Activated CD4-positive, alpha-beta T cell treated with anti-CD3 and anti-CD28 coated beads for 4 hours (primary cell): ENCODE results near the gene TRHDE.
"Not testable (repeated sequence)": the region's sequence is repeated elsewhere in the genome, so short reads cannot be mapped to it uniquely, and the experiment has no call there.

ENCODE experiments used
- DNase-seq, 2 donors: peaks; one replicate each; pipeline ENCODE4 v3.0.0-alpha.2; 2020

TRHDE gene

DNA sequence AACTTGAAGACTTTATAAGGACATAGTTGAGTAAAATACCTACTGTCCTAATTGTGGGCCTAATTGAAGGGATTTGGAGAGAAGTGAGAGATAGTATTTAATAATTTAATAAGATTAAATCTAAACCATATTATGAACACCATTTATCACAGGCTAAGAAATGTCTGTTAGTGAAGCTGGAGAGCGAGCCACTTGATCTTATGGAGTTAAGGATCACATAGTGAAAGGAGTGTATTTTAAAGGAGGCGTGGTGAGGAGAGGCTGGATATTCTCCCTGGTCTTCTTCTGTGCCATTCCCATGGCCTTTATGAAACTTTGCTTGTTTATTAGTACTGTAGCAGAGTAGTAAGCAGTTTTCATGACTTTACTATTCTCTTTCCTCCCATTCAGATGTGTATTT lies 172.4 kb downstream of the TRHDE start:
- no peak for DNase-seq

DNA sequence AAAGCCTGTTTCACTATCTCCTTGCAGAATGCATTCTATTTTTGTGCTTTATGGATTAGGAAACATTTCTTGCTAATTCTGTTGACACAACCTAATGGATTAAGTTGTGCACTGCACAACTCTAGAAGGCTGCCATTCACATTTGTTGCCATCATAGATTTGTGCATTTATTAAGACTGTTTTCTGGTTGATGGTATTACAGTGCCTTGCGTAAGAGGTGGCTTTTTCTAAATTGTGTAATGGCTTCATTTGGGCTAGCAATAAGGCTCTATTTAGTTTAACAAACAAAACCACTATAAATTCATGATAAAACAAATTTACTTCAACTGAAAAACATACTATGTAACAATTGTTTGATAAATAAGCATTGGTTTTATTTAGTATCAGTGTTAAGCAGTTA lies 175.9 kb downstream of the TRHDE start:
- DNase-seq: no peak

DNA sequence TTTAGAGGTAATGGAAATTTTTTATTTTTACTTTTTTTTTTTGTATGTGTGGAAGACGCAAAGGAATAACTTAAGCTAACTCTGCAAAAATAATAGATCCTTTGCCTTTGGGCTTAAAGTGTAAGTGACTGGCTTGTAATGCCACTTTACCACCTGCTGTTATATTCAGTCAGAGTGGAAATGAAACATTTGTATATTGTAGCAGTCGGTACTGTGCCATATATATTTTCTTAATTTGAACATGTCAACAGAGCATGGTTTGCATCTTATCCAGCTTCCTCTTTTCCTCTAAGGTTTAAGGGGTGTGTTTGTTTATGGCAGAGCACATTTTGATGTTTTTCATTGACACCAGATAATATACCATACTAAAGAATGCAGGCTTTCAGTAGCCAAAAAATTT lies 176.6 kb downstream of the TRHDE start:
- no peak for DNase-seq

DNA sequence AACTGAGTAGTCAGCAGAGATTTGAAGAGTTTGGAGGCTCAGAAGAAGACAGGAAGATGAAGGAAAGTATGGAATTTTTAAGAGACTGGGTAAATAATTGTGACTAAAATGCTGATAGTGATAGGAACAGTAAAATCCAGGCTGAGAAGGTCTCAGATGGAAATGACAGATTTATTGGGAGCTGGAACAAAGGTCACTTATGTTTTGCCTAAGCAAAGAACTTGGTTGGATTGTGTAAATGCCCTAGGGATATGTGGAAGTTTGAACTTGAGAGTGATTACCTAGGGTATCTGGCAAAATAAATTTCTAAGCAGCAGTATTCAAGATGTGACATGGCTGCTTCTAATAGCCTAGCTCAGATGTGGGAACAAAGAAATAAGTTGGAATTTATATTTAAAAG lies 180.9 kb downstream of the TRHDE start:
- no peak for DNase-seq

DNA sequence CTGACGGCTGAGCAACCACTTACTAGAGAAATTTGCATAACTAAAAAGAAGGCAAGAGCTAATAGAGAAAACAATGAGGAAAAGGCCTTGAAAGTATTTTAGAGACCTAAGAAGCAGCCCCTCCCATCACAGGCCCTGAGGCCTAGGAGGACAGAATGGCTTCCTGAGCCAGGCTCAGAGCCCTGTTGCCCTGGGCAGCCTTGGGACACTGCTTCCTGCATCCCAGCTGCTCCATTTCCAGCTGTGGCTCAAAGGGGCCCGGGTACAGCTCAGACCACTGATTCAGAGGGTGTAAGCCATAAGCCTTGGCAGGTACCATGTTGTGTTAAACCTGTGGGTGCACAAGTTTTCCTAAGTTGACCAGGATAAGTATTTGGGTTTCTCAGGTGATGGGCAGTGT lies 181.4 kb downstream of the TRHDE start:
- no peak for DNase-seq

DNA sequence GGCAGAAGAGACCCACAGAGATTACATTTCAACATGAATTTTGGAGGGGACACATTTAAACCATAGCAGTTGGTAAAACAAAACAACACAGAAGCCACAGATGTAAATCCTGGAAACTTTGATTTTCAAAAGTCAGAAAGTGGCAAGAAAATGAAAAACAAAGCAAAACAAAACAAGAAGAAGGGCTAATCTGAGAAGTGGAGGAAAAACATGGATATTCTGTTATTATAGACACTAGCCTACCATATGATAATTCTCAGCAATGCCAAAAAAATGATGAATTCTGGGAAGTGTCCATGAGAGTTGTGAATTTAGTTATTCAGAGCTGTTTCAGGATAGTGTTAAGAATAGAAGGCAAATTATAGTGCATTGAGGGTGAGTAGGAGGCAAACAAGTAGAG lies 192.3 kb downstream of the TRHDE start:
- DNase-seq: no peak

DNA sequence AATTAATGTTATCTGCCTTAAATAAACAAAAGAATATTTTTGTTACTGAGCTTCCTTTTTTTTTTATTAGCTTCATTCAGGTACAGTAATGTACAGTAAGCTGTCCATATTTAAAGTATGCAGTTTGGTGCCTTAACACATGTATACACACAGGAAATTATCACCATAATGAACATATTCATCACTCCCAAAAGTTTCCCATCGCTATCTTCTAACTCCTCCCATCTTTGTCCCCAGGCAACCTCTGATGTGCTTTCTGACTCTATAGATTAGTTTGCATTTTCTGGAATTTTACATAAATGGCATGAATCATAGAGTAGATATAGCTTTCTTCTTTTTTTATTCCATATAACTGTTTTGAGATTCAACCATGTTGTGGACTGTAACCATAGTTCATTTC lies 193.0 kb downstream of the TRHDE start:
- no peak for DNase-seq

DNA sequence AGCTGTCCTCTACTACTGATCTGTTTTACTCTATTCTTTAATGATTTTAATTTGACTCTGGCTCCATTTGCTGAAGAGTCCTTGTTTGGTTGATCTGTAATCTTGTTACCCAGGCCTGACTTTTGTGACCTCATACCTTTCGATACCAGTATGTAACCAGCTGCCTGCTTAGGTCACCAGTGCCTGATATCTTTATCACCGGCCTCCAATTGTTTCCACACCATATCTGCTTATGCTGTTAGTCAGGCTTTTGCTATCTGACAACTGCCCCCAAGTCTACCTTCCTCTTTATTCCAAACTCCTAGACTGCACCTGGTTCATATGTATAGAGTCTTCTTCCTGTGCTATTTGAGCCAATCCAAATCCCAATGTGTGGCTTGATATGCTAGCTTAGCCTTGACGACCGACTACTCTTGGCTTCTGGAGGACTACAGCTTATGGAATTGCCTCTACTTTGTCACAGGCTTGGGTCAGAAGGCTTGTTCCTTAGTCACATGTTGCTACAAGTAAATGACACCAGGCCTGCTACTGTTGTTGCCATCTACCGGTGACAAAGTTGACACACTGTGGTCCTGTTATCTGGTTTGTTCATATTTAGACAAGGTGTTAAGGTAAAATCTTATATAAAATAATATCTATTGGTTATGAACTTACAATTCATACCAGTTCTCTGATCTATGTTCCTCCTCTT lies 193.9 kb downstream of the TRHDE start:
- DNase-seq: no peak

DNA sequence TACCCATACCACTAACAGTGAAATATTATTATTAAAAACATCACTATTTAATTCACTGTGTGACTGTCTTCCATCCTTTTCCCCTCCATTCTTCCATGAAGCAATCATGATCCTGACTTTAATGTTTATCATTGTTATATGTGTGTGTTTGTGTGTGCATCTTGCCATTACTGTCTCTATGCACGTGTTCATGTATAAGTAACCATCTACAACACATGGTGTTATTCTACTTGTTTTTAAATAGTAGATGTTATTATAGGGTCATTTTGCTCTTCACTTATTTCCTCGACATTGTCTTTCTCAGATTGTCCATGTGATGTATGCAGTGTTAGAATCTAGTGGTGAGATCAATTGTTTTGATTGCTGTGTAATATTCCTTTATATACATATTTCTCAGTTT lies 195.8 kb downstream of the TRHDE start:
- DNase-seq: no peak

DNA sequence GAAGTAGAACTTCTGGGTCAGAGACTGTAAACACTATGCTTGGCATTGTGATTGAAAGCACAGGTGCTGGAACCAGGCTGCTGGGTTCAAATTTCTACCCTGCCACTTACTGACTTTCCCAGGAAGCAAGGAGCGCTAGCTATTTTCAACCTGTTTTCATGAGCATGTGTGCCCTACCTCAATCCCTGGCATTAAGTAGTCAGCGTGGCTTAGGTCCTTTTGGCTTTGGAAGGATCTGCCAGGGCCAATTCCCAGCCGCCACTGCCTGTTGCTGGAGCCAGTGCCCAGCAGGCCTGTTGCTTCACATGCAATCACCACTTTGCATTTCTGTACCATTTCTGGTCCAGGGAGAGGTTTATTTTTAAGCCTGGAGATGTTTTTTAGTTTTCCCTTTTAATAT lies 196.3 kb downstream of the TRHDE start:
- DNase-seq: no peak

DNA sequence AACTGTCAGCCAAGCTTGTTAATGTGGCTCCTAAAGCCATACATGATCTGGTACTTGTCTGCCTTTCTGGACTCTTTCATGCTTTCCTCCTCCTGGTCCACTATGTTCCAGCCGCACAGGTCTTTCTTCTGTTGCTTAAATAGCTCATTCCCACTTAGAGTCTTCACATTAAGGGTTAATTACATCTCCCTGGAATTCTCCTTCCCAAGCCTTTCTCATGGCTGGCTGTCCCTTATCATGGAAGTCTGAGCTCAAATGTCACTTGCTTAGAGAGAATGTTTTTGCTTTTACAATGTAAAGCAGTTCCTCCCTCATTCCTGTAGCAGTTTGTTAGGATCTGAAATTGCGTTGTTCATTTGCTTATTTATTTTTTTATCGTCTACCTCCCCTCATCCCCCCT lies 199.6 kb downstream of the TRHDE start:
- DNase-seq: no peak

DNA sequence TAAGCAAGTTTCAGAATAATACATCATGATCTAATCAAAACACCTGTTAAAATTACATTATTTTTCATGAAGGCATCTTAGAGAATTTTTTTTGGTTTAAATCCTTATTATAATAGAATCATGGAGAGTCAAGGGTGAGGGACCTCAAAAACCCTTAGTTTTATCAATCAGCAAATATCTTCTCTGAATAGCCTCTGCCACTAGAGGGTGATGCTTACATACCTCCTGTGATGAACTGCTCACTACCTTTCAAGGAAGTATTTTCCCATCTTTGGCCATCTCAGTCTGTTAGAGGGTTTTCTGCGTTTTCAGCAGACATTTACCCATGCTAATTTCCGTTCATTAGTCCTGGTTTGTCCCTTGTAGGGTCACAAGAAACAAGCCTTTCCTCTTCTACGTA lies 200.2 kb downstream of the TRHDE start:
- DNase-seq: no peak

DNA sequence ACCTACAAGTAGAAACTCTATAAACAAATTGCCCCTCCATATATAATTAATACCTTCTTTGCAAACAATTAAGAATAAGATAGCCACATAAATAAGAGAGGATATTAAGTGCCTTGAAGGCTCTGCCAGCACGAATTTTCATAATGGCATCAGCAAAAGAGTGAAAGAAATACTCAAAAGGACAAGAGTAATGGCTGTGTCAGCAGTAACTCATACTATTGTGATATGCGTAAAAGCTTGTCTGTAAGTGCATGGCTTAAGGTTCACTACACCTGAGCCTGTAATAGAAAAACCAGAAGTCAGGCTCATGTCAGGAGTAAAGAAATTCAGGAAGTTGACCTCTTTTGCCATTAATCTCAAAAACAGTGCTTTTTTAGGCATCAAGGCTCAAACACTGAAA lies 204.1 kb downstream of the TRHDE start:
- no peak for DNase-seq

DNA sequence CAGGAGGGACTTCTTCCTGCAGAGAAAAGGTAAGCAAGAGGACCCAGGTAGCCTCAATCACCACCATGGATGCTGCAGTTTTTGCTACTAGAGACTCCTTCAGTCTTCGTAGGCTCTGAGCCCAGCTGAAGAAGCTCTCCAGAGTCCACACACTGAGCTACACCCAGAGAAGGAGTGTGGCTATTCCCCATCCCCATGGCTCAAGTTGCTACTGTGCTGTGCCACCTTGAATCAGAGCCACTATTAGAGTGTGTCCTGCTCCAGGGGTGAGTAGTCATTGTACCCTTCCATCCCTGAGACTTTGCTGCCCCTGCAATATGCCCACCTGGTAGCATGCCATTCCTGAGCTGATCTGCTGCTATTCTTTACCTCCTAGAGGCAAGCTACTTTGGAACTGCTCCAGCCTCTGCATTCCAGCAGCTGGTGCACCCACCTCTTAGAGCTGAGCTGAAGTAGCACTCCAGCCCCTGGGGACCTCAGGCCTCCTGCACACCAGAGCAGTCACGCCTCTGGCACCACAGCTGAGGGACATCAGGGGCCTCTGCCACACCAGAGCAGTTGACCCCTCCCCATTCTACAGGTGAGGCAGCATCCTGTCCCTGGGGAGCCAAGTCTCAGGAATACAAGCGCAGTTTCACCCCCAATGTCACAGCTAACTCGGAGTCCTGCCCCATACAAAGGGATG lies 213.0 kb downstream of the TRHDE start:
- no peak for DNase-seq

DNA sequence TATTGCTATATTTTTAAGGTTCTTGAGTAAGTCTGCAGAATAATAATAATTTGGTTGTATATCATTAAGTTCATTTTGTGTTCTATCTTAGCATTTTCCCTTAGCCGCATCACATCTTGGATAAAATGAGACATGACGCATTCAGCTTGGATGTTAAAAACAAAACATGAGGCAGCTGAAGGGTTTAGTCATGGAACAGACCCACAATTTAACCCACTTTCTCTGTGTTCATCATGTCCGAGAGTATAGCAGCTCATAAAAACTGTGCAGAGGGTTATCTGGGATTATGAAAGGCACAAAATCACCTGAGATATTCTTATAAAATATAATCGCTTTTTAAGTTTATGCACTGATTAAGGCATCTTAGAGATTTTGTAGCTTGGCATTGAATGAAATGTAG lies 219.3 kb downstream of the TRHDE start:
- DNase-seq: no peak

DNA sequence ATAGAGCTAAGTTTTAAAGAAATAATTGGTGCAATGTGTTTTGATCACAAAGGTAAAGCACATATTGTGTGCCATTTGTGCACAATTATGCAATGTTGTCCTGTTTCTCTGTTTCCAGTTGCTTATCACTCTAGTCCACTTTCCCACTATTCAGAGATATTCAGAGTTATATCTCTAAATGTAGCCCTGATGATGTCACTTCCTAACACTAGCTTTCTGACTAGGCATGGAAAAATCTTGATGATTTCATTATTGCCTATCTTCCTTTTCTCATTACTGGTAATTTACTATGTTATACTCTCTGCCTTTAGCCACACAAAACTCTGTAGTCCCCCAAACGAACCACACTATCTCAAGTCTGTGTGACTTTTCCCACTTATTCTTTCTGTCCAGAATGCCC lies 221.2 kb downstream of the TRHDE start:
- DNase-seq: no peak

DNA sequence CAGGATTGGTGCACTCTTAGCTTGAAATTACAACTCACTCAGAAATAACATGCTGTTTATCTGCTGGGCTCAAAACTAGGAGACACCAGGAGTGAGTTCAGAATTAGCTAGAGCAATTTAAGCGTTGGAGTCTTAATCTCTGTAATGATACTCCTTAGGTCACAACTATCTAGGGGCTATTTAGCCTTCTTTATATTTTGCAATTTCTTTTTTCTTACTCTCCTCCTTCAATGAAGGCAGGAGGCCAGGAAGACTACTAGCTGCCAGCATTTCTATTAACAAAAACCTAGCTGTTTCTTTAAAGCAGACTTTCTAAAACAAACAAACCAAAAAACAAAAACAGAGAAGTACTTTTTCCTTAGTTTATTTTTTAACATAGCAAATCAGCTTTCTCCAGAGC lies 226.2 kb downstream of the TRHDE start:
- no peak for DNase-seq

DNA sequence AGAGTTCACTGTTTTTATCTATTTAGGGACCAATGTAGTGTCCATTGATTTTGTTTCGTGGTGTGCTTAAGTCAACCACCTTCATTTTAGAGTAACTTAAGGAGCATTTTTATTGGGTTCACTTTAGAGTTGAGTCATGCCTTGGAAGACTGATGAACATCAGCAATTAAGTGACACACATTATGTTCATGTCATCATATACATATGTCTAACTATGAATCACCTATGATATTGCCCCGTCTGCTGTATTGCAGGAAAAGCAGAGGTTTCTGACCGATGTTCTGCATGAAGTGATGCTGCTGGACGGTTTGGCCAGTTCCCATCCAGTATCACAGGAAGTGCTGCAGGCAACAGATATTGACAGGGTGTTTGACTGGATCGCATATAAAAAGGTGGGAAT lies 227.1 kb downstream of the TRHDE start:
- no peak for DNase-seq

DNA sequence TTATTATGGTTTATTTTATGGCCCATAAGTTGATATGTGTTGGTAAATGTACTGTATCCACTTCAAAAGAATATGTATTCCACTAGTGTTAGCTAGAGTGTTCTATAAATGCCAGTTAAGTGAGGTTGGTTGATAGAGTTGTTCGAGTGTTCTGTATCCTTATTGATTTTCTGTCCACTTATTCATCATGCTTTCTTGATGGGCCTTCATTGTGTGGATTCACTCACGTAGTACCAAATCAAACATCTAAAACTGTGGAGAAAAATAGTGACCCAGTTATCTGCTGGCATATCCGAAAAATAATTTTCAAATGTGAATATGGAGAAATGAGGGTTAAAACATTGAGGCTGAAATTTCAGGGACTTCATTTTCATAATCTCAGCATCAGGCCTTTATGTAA lies 230.4 kb downstream of the TRHDE start:
- no peak for DNase-seq

DNA sequence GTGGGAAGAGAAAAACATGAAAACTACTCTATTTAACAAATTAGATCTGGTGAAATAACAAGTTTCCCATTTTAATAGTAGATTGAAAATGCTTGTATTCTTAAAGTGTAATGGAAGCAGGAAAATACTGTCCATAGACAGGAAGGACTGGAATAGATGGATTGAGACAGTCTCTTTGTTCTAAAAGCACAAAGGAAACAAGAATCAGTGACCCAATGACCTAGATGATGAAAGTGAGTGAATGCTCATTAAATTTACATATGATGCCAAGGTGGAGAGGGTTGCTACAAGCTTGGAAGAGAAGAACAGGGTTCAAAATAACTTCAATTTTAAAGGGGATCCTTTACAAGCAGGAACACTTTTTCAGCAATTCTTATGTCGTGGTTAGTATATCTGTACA lies 233.1 kb downstream of the TRHDE start:
- no peak for DNase-seq

DNA sequence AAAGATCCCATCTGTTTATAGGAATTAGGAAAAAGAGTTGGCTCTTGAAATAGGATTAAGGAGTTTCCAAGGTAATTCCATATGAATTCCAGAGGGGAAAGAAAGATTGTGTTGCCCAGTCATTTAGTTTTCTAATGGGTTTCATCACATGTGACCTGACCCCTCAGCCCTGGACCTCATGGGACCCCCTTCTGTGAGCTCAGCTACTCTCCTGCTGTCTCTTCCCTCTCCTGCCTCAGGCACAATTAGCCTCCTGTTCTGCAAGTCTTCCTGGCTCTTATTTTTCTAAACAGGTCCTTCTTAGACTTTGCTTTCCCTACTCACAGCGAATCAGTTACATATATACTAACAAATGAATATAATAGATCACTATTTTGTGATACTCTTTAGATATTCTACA lies 237.7 kb downstream of the TRHDE start:
- DNase-seq: no peak

DNA sequence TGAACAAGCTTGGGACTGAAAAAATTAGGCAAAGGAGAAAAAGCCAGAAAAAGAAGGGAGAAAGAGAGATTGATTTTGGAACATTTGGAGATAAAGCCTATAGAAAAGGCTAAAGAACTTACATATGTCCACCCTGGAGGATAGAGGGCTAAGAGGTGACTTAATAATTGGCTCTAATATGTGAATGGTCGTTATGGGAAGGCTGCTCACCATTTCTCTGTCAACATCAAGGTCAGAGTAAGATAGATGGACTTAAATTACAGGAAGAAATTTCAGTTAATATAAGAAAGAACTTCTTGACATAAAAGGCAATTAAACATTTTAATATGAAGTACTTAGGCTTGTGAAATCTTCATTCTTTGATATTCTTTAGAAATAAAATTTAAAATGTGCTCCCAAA lies 238.6 kb downstream of the TRHDE start:
- DNase-seq: no peak

DNA sequence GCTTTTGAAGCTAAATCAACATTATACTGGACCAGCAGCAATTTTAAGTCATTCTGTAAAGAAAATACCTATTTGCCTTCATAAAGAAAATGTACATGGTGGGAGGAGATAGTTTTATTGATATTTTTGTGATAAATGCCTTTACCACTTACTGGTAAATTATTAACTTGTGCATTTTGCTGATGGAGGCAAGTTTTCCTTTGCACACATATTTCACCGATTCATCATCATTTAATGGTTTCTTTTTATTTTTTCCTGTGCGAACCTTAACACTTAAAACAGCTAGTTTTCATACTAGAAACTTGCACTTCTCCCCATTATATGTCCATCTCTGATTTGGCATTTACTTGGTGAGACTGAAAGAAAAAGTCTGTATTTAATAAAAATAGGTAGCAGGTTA lies 239.3 kb downstream of the TRHDE start:
- no peak for DNase-seq

DNA sequence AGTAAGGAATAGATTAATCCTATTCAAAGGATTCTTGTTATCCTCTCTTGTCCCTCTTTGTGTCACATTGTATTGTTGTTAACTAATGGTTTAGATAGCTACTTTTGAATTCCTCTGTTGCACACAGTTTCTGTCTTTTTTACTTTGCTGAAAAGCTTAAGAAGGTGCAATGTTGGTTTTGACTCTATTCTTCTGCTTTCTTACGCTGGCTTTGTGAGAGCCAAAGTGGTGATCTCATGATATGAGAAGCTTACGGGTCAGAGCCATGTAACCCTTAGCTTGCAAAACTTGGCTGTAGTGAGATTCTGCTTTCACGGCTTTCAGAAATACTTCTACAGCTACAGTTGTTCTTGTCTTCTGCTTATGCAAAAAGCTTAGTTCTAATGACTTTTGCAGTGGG lies 239.7 kb downstream of the TRHDE start:
- no peak for DNase-seq

DNA sequence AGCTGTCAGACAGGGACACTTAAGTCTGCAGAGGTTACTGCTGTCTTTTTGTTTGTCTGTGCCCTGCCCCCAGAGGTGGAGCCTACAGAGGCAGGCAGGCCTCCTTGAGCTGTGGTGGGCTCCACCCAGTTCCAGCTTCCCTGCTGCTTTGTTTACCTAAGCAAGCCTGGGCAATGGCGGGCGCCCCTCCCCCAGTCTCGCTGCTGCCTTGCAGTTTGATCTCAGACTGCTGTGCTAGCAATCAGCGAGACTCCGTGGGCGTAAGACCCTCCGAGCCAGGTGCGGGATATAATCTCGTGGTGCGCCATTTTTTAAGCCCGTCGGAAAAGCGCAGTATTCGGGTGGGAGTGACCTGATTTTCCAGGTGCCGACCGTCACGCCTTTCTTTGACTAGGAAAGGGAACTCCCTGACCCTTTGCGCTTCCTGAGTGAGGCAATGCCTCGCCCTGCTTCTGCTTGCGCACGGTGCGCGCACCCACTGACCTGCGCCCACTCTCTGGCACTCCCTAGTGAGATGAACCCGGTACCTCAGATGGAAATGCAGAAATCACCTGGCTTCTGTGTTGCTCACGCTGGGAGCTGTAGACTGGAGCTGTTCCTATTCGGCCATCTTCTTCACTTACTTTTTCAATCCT lies 248.0 kb downstream of the TRHDE start:
- DNase-seq: not testable (repeated sequence)
